Thymus (tissue), 2 donors: ENCODE measurements around the gene ANKRD34B. TPM values are rescaled to one million over a fixed set of nuclear protein-coding genes. Genes with fewer than 3 reads are reported as not detected.

Experiments
- polyA plus RNA-seq: library from polyadenylated mRNA; stranded (reverse); fragments of 200-250 nt; gene quantifications from one replicate; pipeline ENCODE4 v1.2.3, GENCODE V29; 2013
- total RNA-seq: library from RNA; stranded (reverse); fragments of 120-200 nt; gene quantifications from one replicate; pipeline ENCODE4 v1.2.4, GENCODE V29; 2013
- donor health status: healthy.

ANKRD34B gene
- total and polyA plus RNA-seq, 2 donors = 0.05 to 0.59 TPM

Other genes starting within 250 kb of the ANKRD34B start
- 14.4 TPM for gene ZFYVE16, start 162.2 kb downstream of the ANKRD34B start, total RNA-seq
- gene ZFYVE16, start 162.2 kb downstream of the ANKRD34B start, polyA plus RNA-seq = 23.3 TPM
- gene FAM151B, start 82.2 kb downstream of the ANKRD34B start, total RNA-seq = 1.2 TPM
- gene FAM151B, start 82.2 kb downstream of the ANKRD34B start, polyA plus RNA-seq = 0.75 TPM
- gene MSH3, start 84.4 kb upstream of the ANKRD34B start, total RNA-seq = 13.3 TPM
- 4.8 TPM for gene MSH3, start 84.4 kb upstream of the ANKRD34B start, polyA plus RNA-seq
- 76.2 TPM for gene DHFR, start 84.7 kb upstream of the ANKRD34B start, total RNA-seq
- 15.9 TPM for gene DHFR, start 84.7 kb upstream of the ANKRD34B start, polyA plus RNA-seq